Activated naive CD8-positive, alpha-beta T cell treated with anti-CD3 and anti-CD28 coated beads, Interleukin-2, amount 50 U/mL, for 24 hours (primary cell): ENCODE results near the gene CD79B.

Source experiments
- ATAC-seq: fragments of 150-1000 bp; cut with Tn5 transposase; one replicate; pipeline ENCODE4 v1.10.0; 2021
- DNase-seq: peaks from one replicate; pipeline ENCODE4 v3.0.0; 2021
- H3K27ac Mint-ChIP-seq: one replicate; pipeline ENCODE4 v1.8.0; 2021; ENCODE audit warnings: mild to moderate bottlenecking, mixed read lengths
- H3K27me3 Mint-ChIP-seq: one replicate; pipeline ENCODE4 v1.8.0; 2021; ENCODE audit warnings: mixed read lengths
- H3K36me3 Mint-ChIP-seq: one replicate; pipeline ENCODE4 v1.8.0; 2021; ENCODE audit warnings: low read depth, mixed read lengths
- H3K4me1 Mint-ChIP-seq: one replicate; pipeline ENCODE4 v1.8.0; 2021; ENCODE audit warnings: mixed read lengths
- H3K4me3 Mint-ChIP-seq: one replicate; pipeline ENCODE4 v1.8.0; 2021; ENCODE audit warnings: mild to moderate bottlenecking, moderate library complexity, mixed read lengths
- H3K9me3 Mint-ChIP-seq: one replicate; pipeline ENCODE4 v1.8.0; 2021; ENCODE audit warnings: mixed read lengths

Gene CD79B

DNA sequence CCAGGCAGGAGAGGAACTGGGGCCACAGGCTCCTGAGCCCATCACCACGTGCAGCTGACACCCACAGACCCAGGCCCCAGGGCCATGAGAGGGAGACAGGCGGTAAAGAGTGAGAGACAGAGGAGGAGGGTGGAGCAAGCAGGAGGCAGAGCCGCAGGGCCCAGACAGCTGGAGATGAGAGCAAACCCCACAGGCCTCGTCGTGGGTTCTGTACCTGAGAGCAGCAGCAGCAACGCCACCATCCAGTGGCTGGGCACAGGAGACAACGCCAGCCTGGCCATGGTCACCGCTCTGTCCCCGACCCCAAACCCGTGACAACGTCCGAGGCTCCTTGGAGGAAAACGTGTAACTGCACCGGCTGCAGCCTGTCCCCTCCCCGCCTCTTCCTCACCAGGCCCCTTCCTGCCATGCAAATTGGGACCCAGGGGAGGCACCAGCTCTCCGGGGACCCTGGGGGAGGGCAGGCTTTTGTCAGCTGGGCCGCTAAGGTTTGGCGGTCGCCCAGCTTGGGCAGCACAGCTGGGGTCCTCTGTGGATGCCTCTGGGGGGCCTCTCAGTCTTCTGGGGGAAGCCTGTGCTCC lies at the start of gene CD79B:
TSS of gene CD79B (minus strand) at position 351 of the 581 bp plus-strand sequence. CDS start at position 281, 70 bp downstream.
- Mint-ChIP-seq H3K36me3 (peaks cover 2% of the 10 kb centered on the region), H3K9me3 (no peaks in the 10 kb centered on the region), H3K27ac (peak within 1 kb of the TSS; percentile 88), H3K4me1 (peaks cover 31% of the 10 kb centered on the region), H3K4me3 (peak within 1 kb of the TSS; percentile 92), H3K27me3 (no peaks in the 10 kb centered on the region)
- ATAC-seq = peak; percentile 62
- peak; percentile 69 for DNase-seq

DNA sequence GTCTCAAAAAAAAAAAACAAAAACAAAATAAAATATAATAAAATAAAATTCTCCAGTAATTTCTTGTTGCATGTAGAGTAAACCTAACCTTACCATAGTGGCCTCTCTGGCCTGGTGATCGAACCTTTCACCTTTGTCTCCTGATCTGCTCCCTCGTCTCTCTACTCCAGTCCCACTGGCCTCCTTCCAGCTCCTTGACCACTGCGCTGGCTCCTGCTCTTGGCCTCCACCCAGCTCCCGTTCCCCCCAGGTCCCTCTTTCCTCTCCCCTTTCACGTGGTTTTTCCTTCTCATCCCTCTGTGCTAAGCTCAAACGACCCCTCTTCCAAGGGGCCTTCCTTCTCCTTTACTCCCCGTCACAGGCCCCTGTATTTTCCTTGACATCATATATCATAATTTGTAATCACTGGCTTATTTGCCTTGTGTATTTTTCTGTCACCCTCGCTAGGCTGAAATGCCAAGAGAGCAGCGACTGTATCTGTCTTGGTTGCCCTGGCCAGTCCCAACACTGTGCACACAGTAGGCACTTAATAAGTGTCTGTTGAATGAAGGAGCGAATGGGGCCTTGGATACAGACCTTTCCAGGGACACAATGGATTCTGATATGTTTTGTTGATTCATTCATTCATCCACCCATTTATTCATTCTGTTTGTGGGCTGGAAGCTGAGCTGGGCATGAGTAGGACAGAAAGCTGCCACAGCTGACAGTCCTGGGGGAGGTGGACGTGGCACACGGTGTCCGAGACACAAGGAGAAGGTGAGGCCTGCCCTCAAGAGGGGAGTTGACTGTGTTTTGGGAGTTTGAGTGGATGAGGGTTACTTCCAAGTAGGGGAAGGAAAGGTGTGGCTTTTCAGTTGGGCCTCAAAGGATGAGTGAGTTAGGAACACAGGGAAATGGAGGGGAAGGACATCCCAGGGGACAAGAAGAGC lies 46.4 kb upstream of the CD79B start:
- DNase-seq (no peak), ATAC-seq (no peak)
- Mint-ChIP-seq H3K4me3 (no peak overlapping the region), H3K9me3 (peaks cover 13% of the 10 kb centered on the region), H3K4me1 (peaks cover 11% of the 10 kb centered on the region), H3K27ac (no peak overlapping the region), H3K27me3 (no peaks in the 10 kb centered on the region), H3K36me3 (peaks cover 4% of the 10 kb centered on the region)

DNA sequence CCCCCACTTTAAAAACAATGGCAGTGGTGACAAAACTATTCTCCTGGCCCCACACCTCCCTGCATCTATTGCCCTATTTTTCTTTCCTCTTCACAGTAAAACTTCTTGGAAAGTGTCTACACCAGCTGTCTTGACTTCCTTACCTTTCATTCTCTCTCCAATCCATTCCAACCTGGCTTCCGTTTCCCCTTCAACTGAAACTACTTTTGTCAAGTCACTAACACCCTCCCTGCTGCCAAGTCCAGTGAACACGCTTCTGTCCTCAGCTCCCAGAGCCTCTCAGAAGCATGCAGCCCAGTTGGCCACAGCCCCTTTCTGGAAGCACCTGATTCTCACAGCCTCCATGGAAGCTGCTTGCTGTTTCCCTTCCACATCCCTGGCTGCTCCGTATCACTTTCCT lies 44.6 kb upstream of the CD79B start:
- Mint-ChIP-seq H3K9me3 (peaks cover 2% of the 10 kb centered on the region), H3K36me3 (no peaks in the 10 kb centered on the region), H3K4me1 (peaks cover 11% of the 10 kb centered on the region), H3K4me3 (no peak overlapping the region), H3K27ac (no peak overlapping the region), H3K27me3 (no peaks in the 10 kb centered on the region)
- DNase-seq (no peak), ATAC-seq (no peak)

DNA sequence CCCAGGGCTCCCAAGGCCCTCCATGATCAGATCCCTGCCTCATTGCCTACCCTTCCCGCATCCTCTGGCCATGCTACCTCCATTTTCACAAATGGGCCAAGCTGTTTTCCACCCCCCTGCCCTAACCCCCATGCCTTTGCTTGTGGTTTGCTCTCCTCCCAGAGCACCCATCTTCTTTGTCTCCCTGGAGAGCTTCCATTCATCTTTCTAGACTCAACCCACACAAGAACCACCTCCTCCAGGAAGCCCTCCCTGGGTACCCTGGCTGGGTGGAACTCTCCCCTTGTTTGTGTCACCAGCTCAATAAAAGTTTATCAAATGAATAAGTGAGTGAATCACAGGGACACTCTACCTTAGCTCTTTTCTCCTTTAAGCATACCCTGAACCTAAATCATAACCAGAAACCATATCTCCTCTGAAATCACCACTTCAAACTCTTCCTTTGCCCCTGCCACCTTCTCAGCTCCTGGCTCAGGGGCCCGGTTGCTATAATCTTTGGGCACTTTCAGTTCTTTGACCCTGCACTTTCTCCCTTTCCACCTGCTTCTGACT lies 43.5 kb upstream of the CD79B start:
- peaks cover 11% of the 10 kb centered on the region for H3K4me1 Mint-ChIP-seq
- no peak overlapping the region for H3K27ac Mint-ChIP-seq
- DNase-seq (no peak), ATAC-seq (no peak)
- H3K4me3 Mint-ChIP-seq = no peak overlapping the region
- no peaks in the 10 kb centered on the region for H3K36me3 Mint-ChIP-seq
- H3K27me3 Mint-ChIP-seq = no peaks in the 10 kb centered on the region
- no peaks in the 10 kb centered on the region for H3K9me3 Mint-ChIP-seq

DNA sequence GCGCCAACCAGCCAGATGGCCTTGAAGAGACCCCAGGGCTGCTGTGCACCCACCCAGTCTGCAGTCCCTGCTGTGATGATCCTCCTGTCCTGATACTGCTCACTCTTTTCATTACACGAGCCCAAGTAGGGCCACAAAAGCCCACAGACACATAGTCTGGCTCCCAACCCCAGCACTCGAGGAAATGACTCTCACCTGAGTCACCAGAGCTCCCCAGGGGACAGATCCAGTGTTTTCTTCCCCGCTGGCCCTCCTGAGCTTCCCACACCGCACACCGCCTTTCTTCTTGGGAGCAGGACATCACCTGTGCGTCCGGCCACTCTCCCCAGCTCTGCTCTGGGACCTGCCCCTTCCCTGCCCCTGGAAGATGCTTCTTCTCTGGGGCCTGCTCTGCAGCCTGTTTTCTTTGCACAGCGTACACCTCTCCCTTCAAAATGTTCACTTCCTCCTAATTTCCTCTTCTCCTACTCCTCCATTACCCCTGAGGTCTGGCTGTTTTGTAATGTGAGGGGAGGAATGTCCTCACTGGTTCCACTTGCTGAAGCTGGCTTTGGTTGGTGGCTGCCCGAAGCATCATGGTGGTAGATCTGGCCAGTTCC lies 42.6 kb upstream of the CD79B start:
- no peak for DNase-seq
- no peaks in the 10 kb centered on the region for H3K36me3 Mint-ChIP-seq
- no peak overlapping the region for H3K4me3 Mint-ChIP-seq
- H3K27ac Mint-ChIP-seq = no peak overlapping the region
- H3K9me3 Mint-ChIP-seq = no peaks in the 10 kb centered on the region
- H3K27me3 Mint-ChIP-seq = no peaks in the 10 kb centered on the region
- peaks cover 11% of the 10 kb centered on the region for H3K4me1 Mint-ChIP-seq
- ATAC-seq = peak; percentile 42

DNA sequence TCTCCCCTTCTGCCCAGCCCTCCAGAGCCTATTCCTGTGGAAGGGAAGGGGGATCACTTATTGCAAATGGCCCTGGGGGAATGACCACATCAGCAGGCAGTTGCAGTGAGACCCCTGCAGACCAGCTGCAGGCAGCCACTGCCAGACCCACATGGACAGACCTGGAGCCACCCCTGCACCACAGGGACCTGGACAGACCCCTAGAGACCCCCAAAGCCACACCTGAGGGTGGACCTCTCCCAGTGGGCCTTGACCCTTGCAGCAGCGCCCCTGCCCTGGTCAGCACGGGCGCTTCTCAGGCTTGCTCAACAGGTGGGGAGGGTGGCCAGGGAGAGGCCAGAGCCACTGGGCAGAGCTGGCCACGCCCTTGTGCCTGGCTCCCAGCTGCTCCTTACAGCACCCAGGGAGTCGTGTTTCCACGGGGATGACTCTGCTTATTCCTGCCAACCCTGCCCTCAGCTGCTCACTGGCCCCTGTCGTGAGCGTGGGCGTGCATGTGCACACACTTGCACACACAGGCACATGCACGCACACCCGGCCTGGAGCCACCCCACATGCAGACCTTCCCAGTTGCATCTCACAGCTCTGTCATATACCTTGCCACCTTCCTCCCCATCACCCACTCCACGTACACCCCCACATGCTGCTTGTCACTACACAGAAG lies 41.9 kb upstream of the CD79B start:
- no peaks in the 10 kb centered on the region for H3K36me3 Mint-ChIP-seq

DNA sequence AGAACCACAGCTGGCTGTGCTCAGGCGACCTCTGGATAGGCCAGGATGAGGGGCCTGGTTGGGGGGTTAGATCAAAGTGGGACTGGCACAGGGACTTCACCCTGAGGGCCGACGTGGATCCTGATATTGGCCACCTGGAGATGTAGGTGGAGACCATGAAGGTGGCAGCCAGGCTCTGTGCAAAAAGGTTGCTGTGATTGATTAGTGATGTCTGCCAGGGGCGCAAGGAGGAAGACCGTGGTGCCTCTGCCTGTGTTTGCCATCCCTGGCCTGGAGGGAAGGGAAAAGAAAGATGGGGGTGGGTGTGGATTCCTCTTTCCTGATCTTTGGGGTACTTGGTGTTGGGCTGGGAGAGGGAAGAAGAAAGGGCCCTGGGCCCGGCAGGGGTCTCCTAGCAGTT lies 41.1 kb upstream of the CD79B start:
- H3K9me3 Mint-ChIP-seq = no peaks in the 10 kb centered on the region
- H3K27ac Mint-ChIP-seq = peak overlapping the region; percentile 1
- no peak overlapping the region for H3K4me3 Mint-ChIP-seq
- DNase-seq (no peak), ATAC-seq (no peak)
- H3K27me3 Mint-ChIP-seq = no peaks in the 10 kb centered on the region
- peaks cover 14% of the 10 kb centered on the region for H3K4me1 Mint-ChIP-seq
- H3K36me3 Mint-ChIP-seq = no peaks in the 10 kb centered on the region

More for the DNA sequence above, 41.9 kb upstream of the CD79B start:
- no peak overlapping the region for H3K27ac Mint-ChIP-seq
- DNase-seq = no peak
- no peaks in the 10 kb centered on the region for H3K9me3 Mint-ChIP-seq
- H3K4me1 Mint-ChIP-seq = peaks cover 11% of the 10 kb centered on the region
- ATAC-seq = peak; percentile 22
- no peaks in the 10 kb centered on the region for H3K27me3 Mint-ChIP-seq
- H3K4me3 Mint-ChIP-seq = no peak overlapping the region

DNA sequence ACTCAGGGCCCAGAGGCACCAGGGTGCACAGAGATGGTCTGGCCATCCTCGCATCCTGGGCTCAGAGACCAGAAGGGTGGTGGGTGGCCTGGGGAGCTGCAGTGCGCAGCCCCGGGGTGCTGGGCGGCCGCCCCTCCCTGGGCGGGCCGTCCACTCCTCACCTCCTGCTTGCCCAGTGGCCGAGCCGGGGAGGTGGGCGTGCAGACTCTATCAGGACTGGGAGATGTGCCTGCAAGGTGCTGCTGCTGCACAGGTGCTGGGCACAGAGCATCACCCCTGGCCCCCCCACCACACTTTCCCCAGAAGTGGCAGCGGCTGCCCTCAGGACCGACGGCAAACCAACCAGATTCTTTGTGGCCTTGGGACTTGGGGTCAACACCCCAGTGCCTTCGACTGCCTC lies 40.7 kb upstream of the CD79B start, which contains the start of gene SCN4A:
TSS of gene SCN4A (minus strand) at position 123 of the 400 bp plus-strand sequence. CDS start at position 46, 77 bp downstream.
- Mint-ChIP-seq H3K27me3 (no peaks in the 10 kb centered on the region), H3K4me1 (peaks cover 17% of the 10 kb centered on the region), H3K27ac (peak within 1 kb of the TSS; percentile 1), H3K4me3 (no peak within 1 kb of the TSS), H3K36me3 (no peaks in the 10 kb centered on the region), H3K9me3 (no peaks in the 10 kb centered on the region)
- DNase-seq (no peak), ATAC-seq (no peak)

DNA sequence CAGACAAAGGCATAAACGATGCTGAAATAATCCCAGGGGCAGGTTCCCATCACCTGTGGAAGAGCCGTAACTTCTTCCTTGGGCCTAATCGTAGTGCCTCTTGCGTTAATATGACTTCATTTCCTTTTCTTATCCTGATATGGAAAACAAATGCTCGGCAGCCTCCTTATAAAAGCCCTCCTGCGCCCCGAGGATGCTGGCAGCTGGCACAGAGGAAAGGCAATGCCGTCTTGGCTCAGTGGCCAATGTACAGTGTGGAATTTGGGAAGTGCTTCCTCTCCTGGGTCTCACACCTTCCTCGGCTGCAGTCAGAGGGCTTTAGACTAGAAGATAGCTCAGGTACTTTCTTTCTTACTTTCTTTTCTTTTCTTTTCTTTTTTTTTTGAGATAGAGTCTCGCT lies 37.1 kb upstream of the CD79B start:
- no peaks in the 10 kb centered on the region for H3K36me3 Mint-ChIP-seq
- H3K27me3 Mint-ChIP-seq = no peaks in the 10 kb centered on the region
- DNase-seq = no peak
- no peak overlapping the region for H3K4me3 Mint-ChIP-seq
- ATAC-seq = no peak
- no peak overlapping the region for H3K27ac Mint-ChIP-seq
- no peaks in the 10 kb centered on the region for H3K9me3 Mint-ChIP-seq
- peaks cover 23% of the 10 kb centered on the region for H3K4me1 Mint-ChIP-seq

DNA sequence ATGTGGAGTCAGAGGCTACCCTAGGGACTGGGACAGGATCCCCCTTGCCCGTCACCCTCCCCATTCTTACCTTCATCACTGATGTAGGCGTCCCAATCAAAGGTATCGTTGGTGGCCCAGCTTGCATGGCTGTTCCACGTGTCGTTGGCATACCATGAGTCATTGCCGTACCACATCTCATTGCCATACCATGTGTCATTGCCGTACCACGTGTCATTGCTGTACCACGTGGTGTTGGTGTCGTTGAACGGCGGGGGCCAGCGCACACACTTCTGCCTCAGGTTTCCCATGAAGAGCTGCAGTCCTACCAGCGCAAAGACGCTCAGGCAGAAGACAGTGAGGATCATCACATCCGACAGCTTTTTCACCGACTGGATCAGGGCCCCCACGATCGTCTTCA lies 35.8 kb upstream of the CD79B start:
- Mint-ChIP-seq H3K4me1 (peaks cover 22% of the 10 kb centered on the region), H3K27ac (no peak overlapping the region), H3K36me3 (no peaks in the 10 kb centered on the region), H3K27me3 (no peaks in the 10 kb centered on the region), H3K4me3 (no peak overlapping the region), H3K9me3 (no peaks in the 10 kb centered on the region)
- DNase-seq (peak; percentile 25), ATAC-seq (peak; percentile 30)

DNA sequence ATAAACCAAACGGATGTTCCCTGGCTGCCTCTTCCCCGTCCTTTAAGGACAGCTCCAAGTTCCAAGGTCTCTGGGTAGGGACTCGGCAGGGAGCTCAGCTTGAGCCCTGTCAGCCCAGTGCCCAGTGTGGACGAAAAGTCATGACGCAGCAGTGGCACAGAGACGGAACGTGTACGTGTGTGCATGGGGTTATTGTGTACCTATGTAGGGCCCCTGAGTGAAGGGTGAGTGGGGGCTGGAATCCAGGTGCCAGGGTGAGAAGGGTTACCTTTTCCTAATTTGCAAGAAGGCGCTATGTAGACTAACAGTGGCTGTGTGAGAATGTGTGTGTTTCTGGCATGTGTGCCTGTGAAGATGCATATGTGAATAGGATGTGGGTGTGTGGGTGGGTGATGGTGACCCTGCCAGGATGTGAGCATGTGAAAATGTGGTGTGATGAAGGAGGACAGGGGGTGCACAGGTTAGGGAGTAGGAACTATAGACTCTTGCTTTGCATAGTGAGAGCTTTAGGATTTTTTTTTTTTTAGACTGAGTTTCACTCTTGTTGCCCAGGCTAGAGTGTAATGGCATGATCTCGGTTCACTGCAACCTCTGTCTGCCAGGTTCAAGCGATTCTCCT lies 34.6 kb upstream of the CD79B start:
- H3K4me3 Mint-ChIP-seq = no peak overlapping the region

DNA sequence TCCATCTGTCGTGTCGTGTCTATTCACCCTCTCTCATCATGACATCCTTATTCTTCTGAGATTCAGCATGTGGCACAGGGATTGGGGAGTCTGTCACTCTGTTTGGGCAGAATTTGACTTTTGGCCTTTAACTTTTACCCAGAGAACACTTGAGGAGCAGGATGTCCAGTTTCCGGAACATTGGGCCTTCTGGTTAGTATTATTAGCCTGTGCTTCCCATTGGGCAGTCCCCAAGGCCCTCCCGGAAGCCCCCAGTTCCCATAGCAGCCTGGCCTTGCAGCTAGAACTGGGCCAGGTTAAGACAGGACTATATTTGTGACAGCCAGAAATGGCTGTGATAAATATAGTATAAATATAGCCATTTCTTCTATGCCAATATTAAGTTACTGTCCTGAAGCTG lies 31.0 kb upstream of the CD79B start:
- DNase-seq (no peak), ATAC-seq (no peak)
- Mint-ChIP-seq H3K36me3 (no peaks in the 10 kb centered on the region), H3K4me3 (no peak overlapping the region), H3K9me3 (no peaks in the 10 kb centered on the region), H3K27me3 (no peaks in the 10 kb centered on the region), H3K4me1 (peaks cover 22% of the 10 kb centered on the region), H3K27ac (no peak overlapping the region)

More for the DNA sequence above, 34.6 kb upstream of the CD79B start:
- ATAC-seq (peak; percentile 77), DNase-seq (peak; percentile 26)
- Mint-ChIP-seq H3K9me3 (no peaks in the 10 kb centered on the region), H3K27me3 (no peaks in the 10 kb centered on the region), H3K27ac (peak overlapping the region; percentile 16), H3K36me3 (no peaks in the 10 kb centered on the region), H3K4me1 (peaks cover 23% of the 10 kb centered on the region)

DNA sequence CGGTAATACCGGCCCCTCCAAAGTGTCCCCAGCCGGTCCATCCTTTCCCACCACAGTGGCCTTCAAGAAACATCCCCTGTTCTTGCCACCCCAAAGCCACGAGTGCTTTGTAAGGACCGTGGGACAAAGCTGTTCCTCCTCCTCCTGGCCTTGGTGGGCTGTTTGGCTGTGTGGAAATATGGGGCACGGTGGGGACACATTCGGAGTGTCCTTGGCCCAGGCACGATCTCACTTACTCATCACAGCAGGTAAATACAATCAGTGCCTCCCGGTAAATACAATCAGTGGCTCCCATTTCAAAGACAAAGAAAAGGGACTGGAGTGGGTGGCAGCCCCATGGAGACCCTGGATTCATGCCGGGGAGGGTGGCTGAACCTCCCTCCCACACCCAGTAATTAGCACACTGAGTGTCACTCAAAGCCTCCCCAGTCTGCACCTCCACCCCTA lies 30.2 kb upstream of the CD79B start:
- H3K4me1 Mint-ChIP-seq = peaks cover 15% of the 10 kb centered on the region
- no peaks in the 10 kb centered on the region for H3K9me3 Mint-ChIP-seq
- H3K27me3 Mint-ChIP-seq = no peaks in the 10 kb centered on the region
- H3K4me3 Mint-ChIP-seq = no peak overlapping the region
- ATAC-seq = no peak
- no peaks in the 10 kb centered on the region for H3K36me3 Mint-ChIP-seq
- DNase-seq = no peak
- no peak overlapping the region for H3K27ac Mint-ChIP-seq
